Body of pancreas (tissue), 4 donors: ENCODE data around the gene ALDOC. TPM values are rescaled to one million over a fixed set of nuclear protein-coding genes. Genes with fewer than 3 reads are reported as not detected.

Source experiments
- ATAC-seq: fragments of 150-250 bp; one replicate; pipeline ENCODE4 v1.9.1; 2016
- DNase-seq, 4 donors: peaks; one replicate each; pipeline ENCODE4 v3.0.0-alpha.2; 2019
- H3K27ac ChIP-seq, 4 donors: fragments of 200-600 bp; sonication (generic); 1 replicate in 3 of 4; 2 replicates in 1 of 4; pipeline versions ENCODE4 v1.5.1 to v1.6.1; 2016 to 2019; ENCODE audit warnings: mild to moderate bottlenecking in 1 of 4, mixed read lengths in 1 of 4, moderate library complexity in 1 of 4
- H3K27me3 ChIP-seq, 2 donors: fragments of 200-600 bp; sonication (generic); one replicate each; pipeline ENCODE4 v1.6.0; 2016; ENCODE audit warnings: mild to moderate bottlenecking in 1 of 2
- H3K36me3 ChIP-seq, 2 donors: fragments of 200-600 bp; sonication (generic); replicated peaks in 1 of 2; 2 replicates each; pipeline ENCODE4 v1.5.1; 2016; ENCODE audit warnings: low read depth in 2 of 2; ENCODE audit not compliant: insufficient read depth in 1 of 2
- H3K4me1 ChIP-seq: fragments of 200-600 bp; sonication (generic); one replicate; pipeline ENCODE4 v1.6.0; 2016
- H3K4me3 ChIP-seq, 2 donors: fragments of 200-600 bp; sonication (generic); 1 replicate in 1 of 2; 2 replicates in 1 of 2; pipeline ENCODE4 v1.5.1; 2016 to 2019
- H3K9me3 ChIP-seq, 3 donors: fragments of 200-600 bp; sonication (generic); 1 replicate in 2 of 3; 2 replicates in 1 of 3; pipeline ENCODE4 v1.5.1; 2016
- POLR2A ChIP-seq, 3 donors: fragments of 450-650 bp; IDR thresholded peaks; one replicate each; pipeline ENCODE4 v1.6.1; 2016; ENCODE audit warnings: antibody characterized with exemption in 3 of 3, mild to moderate bottlenecking in 2 of 3
- WGBS, 2 donors: methylation state at CpG; one replicate each; pipeline ENCODE4 v1.1.5; 2017; 5-methylcytosine and 5-hydroxymethylcytosine counted together
- intact Hi-C: fragments of 100-400 bp; cut with DNase I; formaldehyde crosslinking; loops from one replicate; pipeline ENCODE4 v1.15.1; 2023
- total RNA-seq, 2 donors: library from RNA; depleted of rRNA; stranded (reverse); fragments of >200 nt; gene quantifications; one replicate each; pipeline ENCODE4 v1.1.0, GENCODE V29; 2016
- TF ChIP-seq, protein P1 (sequence below), 7 experiments: fragments of 450-650 bp in 4 of 7; fragments of 200-600 bp in 3 of 7; sonication (generic) in 3 of 7; IDR thresholded peaks; one replicate each; pipeline ENCODE4 v1.5.1; 2016 to 2019; ENCODE audit warnings: antibody characterized with exemption in 7 of 7

ALDOC gene
- total RNA-seq, 2 donors from 2014 or later, result 2.9 to 25.1 TPM

DNA sequence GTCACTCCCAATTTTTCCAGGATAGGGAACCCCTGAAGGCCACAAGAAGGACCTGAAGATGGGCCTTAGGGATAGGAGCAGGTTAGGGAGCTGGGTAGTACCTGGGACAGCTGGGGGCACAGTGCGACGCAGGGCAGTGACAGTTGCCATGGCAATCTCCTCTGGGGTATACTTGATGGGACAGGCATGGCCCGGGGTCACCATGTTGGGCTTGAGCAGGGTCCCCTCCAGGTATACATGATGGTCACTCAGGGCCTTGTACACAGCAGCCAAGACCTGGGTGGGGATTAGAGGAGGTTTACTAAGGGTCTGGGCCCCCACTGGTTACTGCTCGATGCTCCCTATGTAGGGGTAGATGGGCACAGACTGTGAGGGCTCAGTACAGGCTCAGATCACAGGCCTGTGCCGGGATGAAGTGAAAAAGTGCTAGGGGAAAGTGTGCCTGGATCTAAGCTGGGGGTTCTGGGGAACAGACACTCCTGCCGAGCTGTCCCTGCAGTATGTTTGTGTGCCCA, 2.7 kb downstream of the ALDOC start:
- peaks cover 30% of the 10 kb centered on the region for H3K4me1 ChIP-seq
- intact Hi-C loops, result no loop called here
- H3K27me3 ChIP-seq, result no peaks in the 10 kb centered on the region
- H3K4me3 ChIP-seq, result no peak overlapping the region
- H3K9me3 ChIP-seq, result no peaks in the 10 kb centered on the region
- TF ChIP-seq, protein P1, sequence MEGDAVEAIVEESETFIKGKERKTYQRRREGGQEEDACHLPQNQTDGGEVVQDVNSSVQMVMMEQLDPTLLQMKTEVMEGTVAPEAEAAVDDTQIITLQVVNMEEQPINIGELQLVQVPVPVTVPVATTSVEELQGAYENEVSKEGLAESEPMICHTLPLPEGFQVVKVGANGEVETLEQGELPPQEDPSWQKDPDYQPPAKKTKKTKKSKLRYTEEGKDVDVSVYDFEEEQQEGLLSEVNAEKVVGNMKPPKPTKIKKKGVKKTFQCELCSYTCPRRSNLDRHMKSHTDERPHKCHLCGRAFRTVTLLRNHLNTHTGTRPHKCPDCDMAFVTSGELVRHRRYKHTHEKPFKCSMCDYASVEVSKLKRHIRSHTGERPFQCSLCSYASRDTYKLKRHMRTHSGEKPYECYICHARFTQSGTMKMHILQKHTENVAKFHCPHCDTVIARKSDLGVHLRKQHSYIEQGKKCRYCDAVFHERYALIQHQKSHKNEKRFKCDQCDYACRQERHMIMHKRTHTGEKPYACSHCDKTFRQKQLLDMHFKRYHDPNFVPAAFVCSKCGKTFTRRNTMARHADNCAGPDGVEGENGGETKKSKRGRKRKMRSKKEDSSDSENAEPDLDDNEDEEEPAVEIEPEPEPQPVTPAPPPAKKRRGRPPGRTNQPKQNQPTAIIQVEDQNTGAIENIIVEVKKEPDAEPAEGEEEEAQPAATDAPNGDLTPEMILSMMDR (IDR thresholded peaks at IDR 0.05), result no peak
- TF ChIP-seq POLR2A (IDR thresholded peaks at IDR 0.05), result no peak
- ATAC-seq (no peak), DNase-seq (no peak)
- H3K36me3 ChIP-seq, result no peaks in the 10 kb centered on the region
- WGBS, 2 donors, result 90 to 96% methylated on average over 6 of the region's 6 CpGs
- H3K27ac ChIP-seq, result no peak overlapping the region

- Histone ChIP-seq H3K9me3 (no peaks in the 10 kb centered on the region), H3K27me3 (no peaks in the 10 kb centered on the region), H3K4me1 (peaks cover 30% of the 10 kb centered on the region), H3K27ac (no peak overlapping the region), H3K36me3 (no peaks in the 10 kb centered on the region), H3K4me3 (no peak overlapping the region)
- intact Hi-C loops, result no loop called here
- TF ChIP-seq POLR2A (IDR thresholded peaks at IDR 0.05), result no peak
- TF ChIP-seq, protein P1 (IDR thresholded peaks at IDR 0.05), result no peak
- DNase-seq (no peak), ATAC-seq (no peak)
- WGBS, 2 donors, result 87 to 96% methylated on average over 9 of the region's 9 CpGs
Measured at GRCh38 chr17:28573521-28573920, 3.2 kb downstream of the ALDOC start.

DNA sequence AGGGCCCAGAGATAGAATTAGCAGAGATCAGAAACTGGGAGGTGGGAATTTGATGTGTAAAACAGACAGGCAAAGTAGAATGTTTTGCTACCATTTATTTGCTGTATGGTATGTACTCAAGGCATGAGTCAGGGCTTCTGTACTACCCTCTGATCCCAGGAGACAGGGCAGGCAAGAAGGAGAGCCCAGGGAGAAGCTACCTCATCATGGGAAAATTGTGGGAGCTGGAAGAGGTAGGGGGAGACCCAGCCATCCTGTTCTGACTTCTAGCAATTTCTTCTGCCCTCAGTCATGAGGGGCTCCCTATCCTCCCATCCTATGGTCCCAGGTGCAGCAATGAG, 3.7 kb downstream of the ALDOC start:
- intact Hi-C loops, result no loop called here
- Histone ChIP-seq H3K4me3 (no peak overlapping the region), H3K4me1 (peaks cover 30% of the 10 kb centered on the region), H3K27me3 (no peaks in the 10 kb centered on the region), H3K36me3 (no peaks in the 10 kb centered on the region), H3K27ac (no peak overlapping the region), H3K9me3 (no peaks in the 10 kb centered on the region)
- no peak for DNase-seq
- no peak for TF ChIP-seq POLR2A (IDR thresholded peaks at IDR 0.05)
- TF ChIP-seq, protein P1 (IDR thresholded peaks at IDR 0.05), result no peak
- no peak for ATAC-seq

DNA sequence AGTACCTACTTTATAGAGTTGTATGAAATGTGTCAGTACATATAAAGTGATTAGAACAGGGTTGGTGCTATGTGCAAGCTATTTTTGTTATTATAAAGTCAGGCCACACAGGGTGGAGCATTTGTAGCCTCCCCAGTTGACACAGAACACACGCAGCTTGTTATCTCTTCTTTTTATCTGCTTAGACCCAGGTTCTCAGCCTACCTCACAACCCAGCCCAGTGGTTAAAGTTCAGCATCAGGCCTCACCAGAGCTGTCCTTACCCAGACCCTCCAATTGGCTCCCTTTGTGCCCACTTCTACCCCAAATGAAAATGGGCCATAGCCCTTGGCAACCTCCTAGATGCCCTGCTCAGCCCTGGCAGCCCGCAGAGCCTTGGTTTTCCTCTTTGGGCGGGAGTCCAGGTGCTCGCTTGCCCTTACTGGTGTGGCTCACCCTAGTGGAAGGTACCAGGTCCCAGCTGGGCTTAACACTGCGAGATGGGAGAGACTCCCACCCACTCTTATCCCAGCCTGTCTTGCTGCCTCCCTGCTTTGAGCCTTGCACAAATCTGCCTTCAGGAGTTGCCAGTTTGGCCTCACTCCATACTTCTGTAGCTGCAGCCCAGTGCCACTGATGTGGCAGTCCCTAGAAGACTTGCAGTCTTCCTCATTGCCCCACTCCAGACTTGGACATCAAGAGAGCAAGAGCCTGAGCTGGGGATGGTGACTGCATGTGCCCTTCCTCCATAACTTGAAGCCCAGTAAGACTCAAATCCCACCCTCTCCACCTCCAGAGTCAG, 4.2 kb downstream of the ALDOC start:
- ATAC-seq, result no peak
- peak in 1 of 4 donors; percentile 45 for DNase-seq
- Histone ChIP-seq H3K36me3 (no peaks in the 10 kb centered on the region), H3K4me3 (peak overlapping the region in 1 of 2 donors; percentile 75), H3K27me3 (no peaks in the 10 kb centered on the region), H3K27ac (peak overlapping the region in 2 of 4 donors; percentile 76 to 85), H3K9me3 (no peaks in the 10 kb centered on the region), H3K4me1 (peaks cover 29% of the 10 kb centered on the region)
- intact Hi-C loops, result no loop called here
- WGBS, 2 donors, result 13 to 33% methylated on average over 2 to 4 of the region's 5 CpGs
- no peak for TF ChIP-seq POLR2A (IDR thresholded peaks at IDR 0.05)
- TF ChIP-seq, protein P1 (IDR thresholded peaks at IDR 0.05), result no peak
